KOPT-K1 (cell line): ENCODE measurements around the gene WDFY4.

Experiments
- H3K27ac ChIP-seq: fragments of 200-600 bp; sonication (generic); 2 replicates; pipeline ENCODE4 v1.5.1; 2016; ENCODE audit warnings: antibody characterized with exemption, mild to moderate bottlenecking, low read depth, low read length; ENCODE audit not compliant: poor library complexity, severe bottlenecking
- H3K36me3 ChIP-seq: fragments of 200-600 bp; sonication (generic); 2 replicates; pipeline ENCODE4 v1.5.1; 2017; ENCODE audit warnings: antibody characterized with exemption, mild to moderate bottlenecking, low read length, moderate library complexity; ENCODE audit not compliant: insufficient read depth
- H3K9me3 ChIP-seq: fragments of 200-600 bp; sonication (generic); 2 replicates; pipeline ENCODE4 v1.5.1; 2017; ENCODE audit warnings: antibody characterized with exemption, low read length, mild to moderate bottlenecking; ENCODE audit not compliant: insufficient read depth, poor library complexity, severe bottlenecking

Gene WDFY4

GRCh38 chr10:48819783-48820182, 135.1 kb downstream of the WDFY4 start:
- no peaks in the 10 kb centered on the region for H3K36me3 ChIP-seq
- H3K27ac ChIP-seq, result no peak overlapping the region
- H3K9me3 ChIP-seq, result no peaks in the 10 kb centered on the region

- Histone ChIP-seq H3K36me3 (no peaks in the 10 kb centered on the region), H3K9me3 (no peaks in the 10 kb centered on the region), H3K27ac (no peak overlapping the region)
Measured at GRCh38 chr10:48820231-48820630, 135.6 kb downstream of the WDFY4 start.

- Histone ChIP-seq H3K9me3 (no peaks in the 10 kb centered on the region), H3K36me3 (no peaks in the 10 kb centered on the region), H3K27ac (no peak overlapping the region)
Measured at GRCh38 chr10:48820699-48821098, 136.0 kb downstream of the WDFY4 start.

GRCh38 chr10:48821111-48821510, 136.4 kb downstream of the WDFY4 start:
- Histone ChIP-seq H3K27ac (no peak overlapping the region), H3K9me3 (no peaks in the 10 kb centered on the region), H3K36me3 (no peaks in the 10 kb centered on the region)

- H3K9me3 ChIP-seq, result no peaks in the 10 kb centered on the region
- no peak overlapping the region for H3K27ac ChIP-seq
- no peaks in the 10 kb centered on the region for H3K36me3 ChIP-seq
Measured at GRCh38 chr10:48821692-48822091, 137.0 kb downstream of the WDFY4 start.

DNA sequence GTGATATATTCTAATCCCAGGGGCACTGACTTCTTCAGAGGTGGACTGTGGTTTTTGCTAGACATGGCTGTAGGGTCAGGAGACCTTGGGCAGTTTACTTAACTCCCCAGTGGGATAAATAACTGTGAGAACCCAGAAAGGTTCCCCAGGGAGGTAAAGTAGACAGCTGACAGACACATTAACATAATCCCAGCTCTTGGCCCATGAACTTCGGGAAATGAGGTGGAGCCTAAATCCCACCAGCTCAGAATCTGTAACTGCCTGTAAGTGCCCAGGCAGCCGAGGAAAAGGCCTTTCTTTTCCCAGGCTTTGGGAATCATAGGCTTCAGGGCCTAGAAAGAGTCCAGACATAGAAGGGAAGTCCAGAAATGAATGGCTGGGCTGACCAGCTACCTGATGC, 149.0 kb downstream of the WDFY4 start:
- H3K9me3 ChIP-seq, result no peaks in the 10 kb centered on the region
- no peak overlapping the region for H3K27ac ChIP-seq
- H3K36me3 ChIP-seq, result no peaks in the 10 kb centered on the region

- H3K9me3 ChIP-seq, result no peaks in the 10 kb centered on the region
- no peak overlapping the region for H3K27ac ChIP-seq
- H3K36me3 ChIP-seq, result no peaks in the 10 kb centered on the region
Measured at GRCh38 chr10:48834189-48834965, 149.7 kb downstream of the WDFY4 start.

- Histone ChIP-seq H3K27ac (no peak overlapping the region), H3K9me3 (no peaks in the 10 kb centered on the region), H3K36me3 (no peaks in the 10 kb centered on the region)
Measured at GRCh38 chr10:48835781-48836180, 151.1 kb downstream of the WDFY4 start.

GRCh38 chr10:48836605-48837004, 151.9 kb downstream of the WDFY4 start:
- Histone ChIP-seq H3K36me3 (no peaks in the 10 kb centered on the region), H3K27ac (no peak overlapping the region), H3K9me3 (no peaks in the 10 kb centered on the region)

GRCh38 chr10:48838834-48839233, 154.2 kb downstream of the WDFY4 start:
- H3K9me3 ChIP-seq, result no peaks in the 10 kb centered on the region
- H3K27ac ChIP-seq, result no peak overlapping the region
- H3K36me3 ChIP-seq, result no peaks in the 10 kb centered on the region

DNA sequence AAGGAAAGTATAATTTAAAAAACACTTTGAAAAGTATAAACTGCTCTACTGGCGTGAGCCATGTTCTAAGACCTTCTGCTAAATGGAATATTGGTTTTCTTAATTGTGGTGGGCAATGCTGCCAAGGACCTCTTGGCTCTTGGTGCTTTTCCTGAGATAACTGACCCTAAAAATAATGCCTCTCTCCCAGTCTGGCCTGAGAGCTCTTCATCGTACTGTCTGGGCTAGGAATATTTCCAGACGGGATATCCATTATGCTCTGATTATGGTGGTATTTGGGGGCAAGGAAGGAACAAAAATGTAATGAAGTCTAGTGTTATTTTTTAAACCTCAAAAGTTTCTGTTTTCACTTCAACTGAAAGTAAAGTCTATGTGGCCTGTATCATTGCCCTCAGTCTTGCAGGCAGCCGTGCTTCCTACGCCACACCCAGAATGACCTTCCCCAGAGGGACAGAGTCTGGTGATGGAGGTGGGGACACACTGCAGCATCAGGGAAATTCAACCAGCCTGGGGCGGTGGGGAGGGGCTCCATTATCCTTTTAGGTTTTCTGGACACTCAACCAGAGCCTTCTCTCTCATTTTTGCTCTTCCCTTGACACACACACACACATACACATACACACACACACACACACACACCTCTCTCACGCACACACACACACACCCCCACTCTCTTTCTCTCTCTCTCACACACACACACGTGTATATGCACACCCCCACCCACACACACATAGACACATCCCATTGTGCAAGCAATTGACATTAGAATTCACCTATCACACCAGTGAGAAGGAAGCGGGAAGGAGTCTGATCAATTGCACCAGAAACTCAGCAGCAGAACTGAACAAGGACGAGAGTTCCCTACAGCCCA, 155.4 kb downstream of the WDFY4 start:
- no peaks in the 10 kb centered on the region for H3K9me3 ChIP-seq
- no peaks in the 10 kb centered on the region for H3K36me3 ChIP-seq
- H3K27ac ChIP-seq, result no peak overlapping the region

DNA sequence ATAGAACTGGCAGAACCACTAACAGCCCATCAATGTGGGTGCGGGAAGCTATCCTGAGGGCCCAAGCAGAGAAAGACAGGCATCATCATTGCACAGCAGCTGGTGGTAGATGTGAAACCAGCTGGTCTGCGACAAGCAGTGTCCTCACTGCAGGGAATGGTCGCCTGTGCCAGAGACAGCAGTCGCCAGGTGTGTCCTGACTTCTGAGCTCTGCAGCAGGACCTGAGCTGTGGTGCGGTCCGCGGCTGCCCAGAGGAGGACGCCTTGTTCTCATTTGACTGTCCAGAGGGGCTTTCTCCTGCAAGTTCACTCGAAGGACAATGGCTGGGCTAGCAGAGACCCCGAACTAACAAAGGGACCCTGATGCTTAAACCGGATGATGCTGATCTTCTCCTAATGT, 157.6 kb downstream of the WDFY4 start:
- no peaks in the 10 kb centered on the region for H3K9me3 ChIP-seq
- H3K27ac ChIP-seq, result no peak overlapping the region
- H3K36me3 ChIP-seq, result no peaks in the 10 kb centered on the region

- Histone ChIP-seq H3K27ac (no peak overlapping the region), H3K9me3 (no peaks in the 10 kb centered on the region), H3K36me3 (no peaks in the 10 kb centered on the region)
Measured at GRCh38 chr10:48843198-48843597, 158.5 kb downstream of the WDFY4 start.

DNA sequence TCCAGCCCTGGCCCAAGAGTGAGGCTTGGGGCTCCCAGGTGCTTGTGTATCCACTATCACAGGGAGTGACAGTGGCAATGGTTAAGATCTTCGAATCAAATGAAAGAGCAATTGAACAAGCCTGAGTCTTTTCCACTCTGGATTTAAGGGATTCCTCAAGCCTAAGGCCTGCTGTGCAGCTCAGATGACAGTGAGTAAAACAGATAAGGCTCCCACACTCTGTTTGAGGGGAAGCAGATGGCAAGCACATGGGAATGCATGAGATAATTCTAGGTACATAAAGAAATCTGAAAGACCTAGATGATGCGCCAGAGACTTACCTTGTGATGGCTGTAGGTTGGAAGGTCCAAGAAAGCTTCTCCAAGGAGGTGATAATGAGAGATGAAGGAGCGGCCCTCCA, 159.9 kb downstream of the WDFY4 start:
- Histone ChIP-seq H3K9me3 (no peaks in the 10 kb centered on the region), H3K27ac (no peak overlapping the region), H3K36me3 (no peaks in the 10 kb centered on the region)

DNA sequence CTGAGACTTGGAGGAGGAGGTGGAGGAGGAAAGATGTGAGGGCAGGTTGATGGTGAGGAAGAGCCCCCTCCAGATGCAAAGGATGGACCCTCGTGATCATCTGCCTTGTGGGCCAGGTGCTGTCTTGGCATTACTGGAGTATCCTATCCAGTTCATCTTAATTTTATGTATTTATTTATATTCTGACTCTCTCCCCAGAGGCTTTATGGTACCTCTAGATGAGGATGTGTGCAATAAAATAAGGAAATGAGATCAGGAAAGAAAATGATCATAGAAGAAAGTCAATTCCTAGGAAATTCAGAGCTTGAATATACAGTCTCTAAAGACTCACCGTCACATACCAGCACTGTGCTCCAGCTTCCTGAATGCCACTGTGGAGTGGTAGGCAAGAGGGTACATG, 160.8 kb downstream of the WDFY4 start:
- no peaks in the 10 kb centered on the region for H3K9me3 ChIP-seq
- no peak overlapping the region for H3K27ac ChIP-seq
- H3K36me3 ChIP-seq, result no peaks in the 10 kb centered on the region

DNA sequence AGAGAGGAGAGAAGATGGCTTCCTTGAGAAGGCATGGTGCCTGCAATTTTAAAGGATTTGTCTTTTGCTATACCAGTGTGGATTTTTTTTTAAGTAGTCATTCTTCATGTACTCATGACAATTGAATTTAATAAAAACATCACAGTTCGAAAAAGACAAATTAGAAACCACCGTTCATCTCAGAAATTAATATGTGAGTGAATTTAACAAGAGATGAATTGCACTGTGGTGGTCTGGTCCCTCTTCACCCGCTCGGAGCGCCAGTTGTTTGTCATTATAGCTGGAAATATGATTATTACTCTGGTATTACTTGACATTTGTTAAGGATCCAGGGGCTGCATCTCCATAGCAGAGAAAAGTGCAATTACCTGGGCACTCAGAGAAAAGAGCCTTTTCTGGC, 163.0 kb downstream of the WDFY4 start:
- no peaks in the 10 kb centered on the region for H3K36me3 ChIP-seq
- no peaks in the 10 kb centered on the region for H3K9me3 ChIP-seq
- H3K27ac ChIP-seq, result no peak overlapping the region
